OCI-LY3 (cell line): Measurements from ENCODE around the gene HMGB1.
A peak's percentile ranks its signal among the peaks of the same experiment; 100 is the strongest.

Source experiments
- H2AFZ ChIP-seq: fragments of 200-600, 300-600 bp; shearing (Covaris generic); 2 replicates; pipeline ENCODE4 v1.6.0; 2014; ENCODE audit warnings: antibody characterized with exemption, low read depth, low read length
- H3K27ac ChIP-seq: fragments of 200-600, 300-600 bp; sonication (generic); 2 replicates; pipeline ENCODE4 v1.5.1; 2014; ENCODE audit warnings: mild to moderate bottlenecking, low read length, moderate library complexity, mixed read lengths
- H3K27me3 ChIP-seq: fragments of 200-600, 300-600 bp; sonication (generic); 2 replicates; pipeline ENCODE4 v1.6.1; 2014; ENCODE audit warnings: low read depth, low read length, mixed read lengths
- H3K36me3 ChIP-seq: fragments of 200-600, 300-600 bp; sonication (generic); replicated peaks from 2 replicates; pipeline ENCODE3; 2014; ENCODE audit warnings: low read depth, low read length, mixed read lengths
- H3K4me1 ChIP-seq: fragments of 300-600, 200-600 bp; sonication (generic); 2 replicates; pipeline ENCODE4 v1.6.1; 2014; ENCODE audit warnings: low read length, mixed read lengths
- H3K4me2 ChIP-seq: fragments of 200-600, 300-600 bp; sonication (generic); 2 replicates; pipeline ENCODE4 v1.6.1; 2014; ENCODE audit warnings: low read length, mixed read lengths
- H3K4me3 ChIP-seq: fragments of 300-600, 200-600 bp; sonication (generic); 2 replicates; pipeline ENCODE4 v1.5.1; 2014; ENCODE audit warnings: antibody characterized with exemption, mild to moderate bottlenecking, low read length, moderate library complexity
- H3K79me2 ChIP-seq: fragments of 300-600, 200-600 bp; shearing (Covaris generic); 2 replicates; pipeline ENCODE4 v1.6.1; 2014; ENCODE audit warnings: mild to moderate bottlenecking, low read length, mixed read lengths
- H3K9ac ChIP-seq: fragments of 300-600, 200-600 bp; shearing (Covaris generic); 2 replicates; pipeline ENCODE4 v1.6.0; 2014; ENCODE audit warnings: mild to moderate bottlenecking, low read length, moderate library complexity
- H3K9me3 ChIP-seq: fragments of 200-600, 300-600 bp; shearing (Covaris generic); 2 replicates; pipeline ENCODE4 v1.6.1; 2014; ENCODE audit warnings: low read length, mixed read lengths; ENCODE audit not compliant: insufficient read depth
- H4K20me1 ChIP-seq: fragments of 200-600, 300-600 bp; sonication (generic); 2 replicates; pipeline ENCODE4 v1.6.1; 2016; ENCODE audit warnings: low read length, mixed read lengths; ENCODE audit not compliant: insufficient read depth
- EZH2phosphoT487 ChIP-seq: fragments of 200-600 bp; shearing (Covaris generic); IDR thresholded peaks from 2 replicates; pipeline ENCODE4 v1.6.1; 2018; ENCODE audit warnings: antibody characterized with exemption, mixed run types, low read depth
- TF ChIP-seq, protein P1 (sequence below): fragments of 200-600, 300-600 bp; sonication (generic); IDR thresholded peaks from 2 replicates; pipeline ENCODE4 v1.5.1; 2014; ENCODE audit warnings: antibody characterized with exemption, low read length, low read depth

The HMGB1 gene

DNA sequence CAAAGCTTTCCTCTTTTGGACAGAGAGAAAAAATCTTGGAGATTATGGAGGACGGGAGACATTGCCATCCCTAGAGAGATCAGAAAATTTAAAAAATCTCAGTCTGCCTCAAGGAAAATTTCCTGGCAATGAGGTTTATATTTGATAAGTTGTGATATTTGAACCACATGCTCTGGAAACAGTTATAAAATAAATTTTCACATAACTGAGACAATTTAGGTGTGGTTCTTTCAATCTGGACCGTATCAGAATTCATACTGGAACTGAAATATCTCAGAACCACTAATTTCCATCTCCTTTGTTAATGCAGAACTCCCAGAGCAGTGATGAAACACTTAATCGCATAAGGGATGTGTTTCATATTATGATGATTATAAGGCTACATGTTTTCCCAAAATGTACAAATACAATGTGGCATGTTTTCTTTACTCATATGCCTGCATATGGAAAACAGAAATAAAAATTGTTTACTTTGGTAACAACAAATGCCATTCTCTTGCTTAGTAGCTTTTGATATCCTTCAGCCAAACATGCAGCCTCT lies 29.8 kb downstream of the HMGB1 start:
- peaks cover 7% of the 10 kb centered on the region for H3K4me1 ChIP-seq
- no peaks in the 10 kb centered on the region for H4K20me1 ChIP-seq
- no peaks in the 10 kb centered on the region for H3K36me3 ChIP-seq
- no peak overlapping the region for H3K9ac ChIP-seq
- H3K4me3 ChIP-seq = no peak overlapping the region
- no peak overlapping the region for H2AFZ ChIP-seq
- no peak for TF ChIP-seq EZH2phosphoT487
- TF ChIP-seq, protein P1, sequence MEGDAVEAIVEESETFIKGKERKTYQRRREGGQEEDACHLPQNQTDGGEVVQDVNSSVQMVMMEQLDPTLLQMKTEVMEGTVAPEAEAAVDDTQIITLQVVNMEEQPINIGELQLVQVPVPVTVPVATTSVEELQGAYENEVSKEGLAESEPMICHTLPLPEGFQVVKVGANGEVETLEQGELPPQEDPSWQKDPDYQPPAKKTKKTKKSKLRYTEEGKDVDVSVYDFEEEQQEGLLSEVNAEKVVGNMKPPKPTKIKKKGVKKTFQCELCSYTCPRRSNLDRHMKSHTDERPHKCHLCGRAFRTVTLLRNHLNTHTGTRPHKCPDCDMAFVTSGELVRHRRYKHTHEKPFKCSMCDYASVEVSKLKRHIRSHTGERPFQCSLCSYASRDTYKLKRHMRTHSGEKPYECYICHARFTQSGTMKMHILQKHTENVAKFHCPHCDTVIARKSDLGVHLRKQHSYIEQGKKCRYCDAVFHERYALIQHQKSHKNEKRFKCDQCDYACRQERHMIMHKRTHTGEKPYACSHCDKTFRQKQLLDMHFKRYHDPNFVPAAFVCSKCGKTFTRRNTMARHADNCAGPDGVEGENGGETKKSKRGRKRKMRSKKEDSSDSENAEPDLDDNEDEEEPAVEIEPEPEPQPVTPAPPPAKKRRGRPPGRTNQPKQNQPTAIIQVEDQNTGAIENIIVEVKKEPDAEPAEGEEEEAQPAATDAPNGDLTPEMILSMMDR = no peak
- no peaks in the 10 kb centered on the region for H3K79me2 ChIP-seq
- peaks cover 34% of the 10 kb centered on the region for H3K27me3 ChIP-seq
- no peak overlapping the region for H3K4me2 ChIP-seq
- no peak overlapping the region for H3K27ac ChIP-seq
- H3K9me3 ChIP-seq = no peaks in the 10 kb centered on the region

DNA sequence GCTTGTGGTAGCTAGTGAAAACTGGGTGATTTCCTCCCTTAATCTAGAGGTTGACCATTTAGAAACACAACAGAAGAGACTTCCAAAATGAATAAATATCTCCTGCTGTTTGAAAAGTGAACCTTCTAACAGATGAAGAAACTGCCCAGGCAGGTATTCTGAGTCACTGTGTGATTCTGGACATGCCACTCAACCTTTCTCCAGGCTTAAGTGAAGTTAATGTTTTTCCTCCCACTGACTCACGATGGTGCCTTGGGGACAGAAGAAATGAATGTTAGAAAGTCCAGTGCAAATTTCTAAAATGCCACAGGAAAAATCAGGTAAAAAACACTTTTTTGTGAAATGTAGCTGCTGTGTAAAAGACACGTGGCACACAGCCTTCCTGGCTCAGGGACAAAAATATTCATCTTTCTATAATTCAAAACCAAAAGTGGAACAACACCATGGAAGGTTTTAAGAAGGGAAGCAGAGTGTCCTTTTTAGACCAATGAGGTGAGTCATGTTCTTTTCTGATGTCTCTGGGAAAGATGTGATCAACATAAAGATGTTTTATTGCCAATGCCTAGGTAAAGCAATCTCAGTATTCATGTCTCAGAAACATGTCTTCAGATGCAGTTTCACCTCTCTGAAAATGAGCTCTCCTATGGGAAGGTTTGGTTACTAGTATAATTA lies 34.3 kb downstream of the HMGB1 start:
- H4K20me1 ChIP-seq = no peaks in the 10 kb centered on the region
- H3K4me3 ChIP-seq = no peak overlapping the region
- no peak overlapping the region for H3K27ac ChIP-seq
- H3K79me2 ChIP-seq = no peaks in the 10 kb centered on the region
- peaks cover 26% of the 10 kb centered on the region for H3K4me1 ChIP-seq
- H3K4me2 ChIP-seq = no peak overlapping the region
- no peaks in the 10 kb centered on the region for H3K9me3 ChIP-seq
- no peak overlapping the region for H2AFZ ChIP-seq
- H3K9ac ChIP-seq = no peak overlapping the region
- no peak for TF ChIP-seq EZH2phosphoT487
- TF ChIP-seq, protein P1 = no peak
- H3K27me3 ChIP-seq = peaks cover 23% of the 10 kb centered on the region
- no peaks in the 10 kb centered on the region for H3K36me3 ChIP-seq

DNA sequence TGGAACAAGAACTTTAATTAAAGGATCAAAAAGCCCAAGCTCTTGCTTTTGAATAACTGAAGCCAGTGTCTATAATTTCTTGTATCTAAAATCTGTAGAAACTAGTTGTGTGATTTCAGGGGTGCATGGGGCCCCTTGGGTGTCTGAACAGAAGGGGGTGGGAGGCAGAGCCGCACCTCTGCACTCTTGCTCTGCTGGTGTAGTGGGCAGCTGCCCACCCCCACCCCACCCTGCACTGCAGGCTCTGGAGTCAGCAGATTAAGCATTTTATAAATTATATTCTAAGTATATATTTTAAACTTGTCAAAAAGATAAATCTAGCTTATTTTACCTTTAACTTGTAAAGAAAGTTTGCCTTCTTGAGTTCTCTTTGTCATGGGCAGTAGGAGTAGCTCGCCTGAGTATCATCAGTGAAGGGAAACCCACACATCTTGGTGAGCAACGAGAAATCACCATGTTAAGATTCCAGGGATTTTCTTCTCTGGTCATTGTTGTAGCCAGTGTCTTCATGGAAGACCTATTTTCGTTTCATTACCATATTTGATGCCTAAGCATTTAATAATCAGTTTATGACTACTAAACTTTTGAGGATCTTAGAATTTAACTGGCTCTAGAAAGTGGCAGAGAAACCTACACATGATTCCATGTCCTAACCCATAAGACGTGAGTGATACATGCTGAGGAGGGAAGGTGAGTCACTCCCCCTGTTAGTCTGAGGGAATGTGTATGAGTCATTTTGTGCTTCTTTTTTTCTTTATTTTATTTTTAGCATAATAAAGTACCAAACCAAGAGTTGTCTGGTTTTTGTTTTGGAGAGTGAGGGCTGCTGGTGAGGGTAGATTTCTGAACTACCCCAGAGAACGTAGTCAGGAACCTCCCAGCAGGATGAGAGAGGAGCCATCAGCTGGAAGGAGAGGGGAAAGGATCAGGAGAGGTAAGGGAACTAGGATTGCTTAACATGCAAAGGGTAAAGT lies 35.7 kb downstream of the HMGB1 start:
- no peak for TF ChIP-seq EZH2phosphoT487
- TF ChIP-seq, protein P1 = no peak
- Histone ChIP-seq H2AFZ (no peak overlapping the region), H3K27me3 (peaks cover 11% of the 10 kb centered on the region), H3K79me2 (no peaks in the 10 kb centered on the region), H3K9me3 (no peaks in the 10 kb centered on the region), H3K36me3 (no peaks in the 10 kb centered on the region), H3K4me1 (peaks cover 26% of the 10 kb centered on the region), H3K9ac (no peak overlapping the region), H4K20me1 (no peaks in the 10 kb centered on the region), H3K4me2 (peak overlapping the region; percentile 42), H3K27ac (no peak overlapping the region), H3K4me3 (peak overlapping the region; percentile 10; the same call in 1 of the 2 replicates)

DNA sequence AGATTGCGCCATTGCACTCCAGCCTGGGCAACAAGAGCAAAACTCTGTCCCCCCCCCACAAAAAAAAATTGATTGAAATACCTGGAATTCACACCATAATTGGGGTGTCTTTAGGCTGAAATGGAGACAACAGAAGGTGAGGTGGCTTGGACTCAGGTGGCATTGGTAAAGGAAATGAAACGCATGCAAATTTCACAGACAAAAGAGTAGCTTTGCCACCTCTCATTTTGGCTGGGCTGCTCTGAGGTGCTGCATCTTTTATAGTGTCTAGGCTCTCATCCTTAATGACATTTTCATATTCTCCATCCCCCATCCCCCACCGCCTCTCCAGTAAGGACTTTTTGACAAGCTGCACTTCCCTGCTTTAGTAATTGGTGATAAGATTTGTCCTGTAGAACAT lies 36.5 kb downstream of the HMGB1 start:
- H3K79me2 ChIP-seq = no peaks in the 10 kb centered on the region
- H4K20me1 ChIP-seq = no peaks in the 10 kb centered on the region
- H3K9me3 ChIP-seq = no peaks in the 10 kb centered on the region
- peaks cover 26% of the 10 kb centered on the region for H3K4me1 ChIP-seq
- H3K4me3 ChIP-seq = no peak overlapping the region
- no peak overlapping the region for H2AFZ ChIP-seq
- no peak overlapping the region for H3K27ac ChIP-seq
- H3K4me2 ChIP-seq = peak overlapping the region; percentile 6; the same call in 1 of the 2 replicates
- H3K36me3 ChIP-seq = no peaks in the 10 kb centered on the region
- no peak for TF ChIP-seq EZH2phosphoT487
- TF ChIP-seq, protein P1 = no peak
- H3K27me3 ChIP-seq = peaks cover 9% of the 10 kb centered on the region; the same call in 1 of the 2 replicates
- no peak overlapping the region for H3K9ac ChIP-seq
